Body of pancreas (tissue), 4 donors: Measurements from ENCODE around the gene UBL3.

ENCODE experiments used
- CTCF ChIP-seq, 7 experiments: fragments of 450-650 bp in 4 of 7; fragments of 200-600 bp in 3 of 7; sonication (generic) in 3 of 7; IDR thresholded peaks; one replicate each; pipeline ENCODE4 v1.5.1; 2016 to 2019; ENCODE audit warnings: antibody characterized with exemption in 7 of 7
- POLR2A ChIP-seq, 3 donors: fragments of 450-650 bp; IDR thresholded peaks; one replicate each; pipeline ENCODE4 v1.6.1; 2016; ENCODE audit warnings: antibody characterized with exemption in 3 of 3, mild to moderate bottlenecking in 2 of 3

- no peak for TF ChIP-seq CTCF (IDR thresholded peaks at IDR 0.05)
- no peak for TF ChIP-seq POLR2A (IDR thresholded peaks at IDR 0.05)
These were observed 42.2 kb downstream of the UBL3 start for GRCh38 chr13:29808264-29808663.
